ENCODE measurements around the gene CXCL14. TPM values are rescaled to one million over a fixed set of nuclear protein-coding genes. Genes with fewer than 3 reads are reported as not detected.

The CXCL14 gene
- total RNA-seq (104 TPM), polyA plus RNA-seq (ENCODE audit: insufficient read depth, low read depth, low replicate concordance) (414 TPM)
- long read RNA-seq, donor 1, transcript CXCL14-202 (4 exons, 1,760 nt) = major isoform, 19 of 19 reads
- long read RNA-seq, donor 1, partial matches to known transcripts = 0 of 19 reads
- long read RNA-seq, donor 1, other reads (novel, unspliced or antisense) = 0 of 19 reads
- long read RNA-seq, donor 2, transcript CXCL14-202 (4 exons, 1,760 nt) = major isoform, 36 of 36 reads
- long read RNA-seq, donor 2, partial matches to known transcripts = 0 of 36 reads
- long read RNA-seq, donor 2, other reads (novel, unspliced or antisense) = 0 of 36 reads
- long read RNA-seq, donor 3, transcript CXCL14-202 (4 exons, 1,760 nt) = major isoform, 48 of 48 reads
- long read RNA-seq, donor 3, partial matches to known transcripts = 0 of 48 reads
- long read RNA-seq, donor 3, other reads (novel, unspliced or antisense) = 0 of 48 reads
- long read RNA-seq, donor 4, transcript CXCL14-202 (4 exons, 1,760 nt) = major isoform, 25 of 25 reads
- long read RNA-seq, donor 4, partial matches to known transcripts = 0 of 25 reads
- long read RNA-seq, donor 4, other reads (novel, unspliced or antisense) = 0 of 25 reads
- long read RNA-seq, donor 5, partial matches to known transcripts = 0 of 4 reads
- long read RNA-seq, donor 5, other reads (novel, unspliced or antisense) = 0 of 4 reads
- long read RNA-seq, donor 6, transcript CXCL14-202 (4 exons, 1,760 nt) = major isoform, 31 of 31 reads
- long read RNA-seq, donor 6, partial matches to known transcripts = 0 of 31 reads
- long read RNA-seq, donor 6, other reads (novel, unspliced or antisense) = 0 of 31 reads
- long read RNA-seq, donor 7, transcript CXCL14-202 (4 exons, 1,760 nt) = major isoform, 198 of 227 reads
- long read RNA-seq, donor 7, partial matches to known transcripts = 10 of 227 reads
- long read RNA-seq, donor 7, other reads (novel, unspliced or antisense) = 19 of 227 reads
- long read RNA-seq, donor 8, transcript CXCL14-202 (4 exons, 1,760 nt) = major isoform, 12 of 12 reads
- long read RNA-seq, donor 8, partial matches to known transcripts = 0 of 12 reads
- long read RNA-seq, donor 8, other reads (novel, unspliced or antisense) = 0 of 12 reads
- long read RNA-seq, donor 9, transcript CXCL14-202 (4 exons, 1,760 nt) = major isoform, 15 of 15 reads
- long read RNA-seq, donor 9, partial matches to known transcripts = 0 of 15 reads
- long read RNA-seq, donor 9, other reads (novel, unspliced or antisense) = 0 of 15 reads
- long read RNA-seq, donor 10, transcript CXCL14-202 (4 exons, 1,760 nt) = major isoform, 41 of 41 reads
- long read RNA-seq, donor 10, partial matches to known transcripts = 0 of 41 reads
- long read RNA-seq, donor 10, other reads (novel, unspliced or antisense) = 0 of 41 reads

- DNase-seq (peak; percentile 57 to 92 (median 66)), FAIRE-seq (no peak)
- Histone ChIP-seq H3K4me3 (ENCODE audit: low read length in 3 of 3) (peak within 1 kb of the TSS in 2 of 3 donors; percentile 67 to 77), H3K4me1 (ENCODE audit: control insufficient read depth in 2 of 3, insufficient read depth in 2 of 3, low read depth in 1 of 3, low read length in 3 of 3) (peaks cover 0 to 17% (median 0%) of the 10 kb centered on the region in 3 donors), H3K9me3 (ENCODE audit: control insufficient read depth in 2 of 3, insufficient read depth in 1 of 3, low read length in 3 of 3) (no peaks in the 10 kb centered on the region), H3K27me3 (ENCODE audit: control insufficient read depth, insufficient read depth, low read length) (peaks cover 9% of the 10 kb centered on the region), H3K36me3 (ENCODE audit: control insufficient read depth in 2 of 3, insufficient read depth in 3 of 3, low read length in 3 of 3) (peaks cover 0 to 8% (median 0%) of the 10 kb centered on the region in 3 donors), H3K9ac (ENCODE audit: low read length in 3 of 3) (peak within 1 kb of the TSS in 1 of 3 donors; percentile 83), H3K27ac (ENCODE audit: low read depth in 2 of 2, low read length in 2 of 2) (peak within 1 kb of the TSS; percentile 74)
- TF ChIP-seq CTCF (IDR thresholded peaks at IDR 0.05; ENCODE audit: borderline replicate concordance, extremely low read depth, insufficient read depth) = no peak
- intact Hi-C loops (cut with DNase I) = no loop called here
Measured at GRCh38 chr5:135578685-135579341, at the start of gene CXCL14. Gene CXCL14, minus strand, starts transcription at chr5:135578991. Its CDS starts 213 bp downstream, at chr5:135578778.

- DNase-seq (no peak), FAIRE-seq (no peak)
- H3K36me3 ChIP-seq (ENCODE audit: control insufficient read depth in 2 of 3, insufficient read depth in 3 of 3, low read length in 3 of 3) = no peaks in the 10 kb centered on the region
- no peak overlapping the region for H3K4me3 ChIP-seq (ENCODE audit: low read length in 3 of 3)
- no peaks in the 10 kb centered on the region for H3K27me3 ChIP-seq (ENCODE audit: control insufficient read depth, insufficient read depth, low read length)
- H3K9me3 ChIP-seq (ENCODE audit: control insufficient read depth in 2 of 3, insufficient read depth in 1 of 3, low read length in 3 of 3) = no peaks in the 10 kb centered on the region
- intact Hi-C loops (cut with DNase I) = no loop called here
- no peak overlapping the region for H3K27ac ChIP-seq (ENCODE audit: low read depth in 2 of 2, low read length in 2 of 2)
- H3K4me1 ChIP-seq (ENCODE audit: control insufficient read depth in 2 of 3, insufficient read depth in 2 of 3, low read depth in 1 of 3, low read length in 3 of 3) = peaks cover 0 to 6% (median 2%) of the 10 kb centered on the region in 3 donors
- TF ChIP-seq CTCF (IDR thresholded peaks at IDR 0.05; ENCODE audit: borderline replicate concordance, extremely low read depth, insufficient read depth) = no peak
- H3K9ac ChIP-seq (ENCODE audit: low read length in 3 of 3) = no peak overlapping the region
Measured at GRCh38 chr5:135626636-135627035, 47.8 kb upstream of the CXCL14 start.

- DNase-seq = no peak
- Histone ChIP-seq H3K36me3 (ENCODE audit: control insufficient read depth in 2 of 3, insufficient read depth in 3 of 3, low read length in 3 of 3) (no peaks in the 10 kb centered on the region), H3K9me3 (ENCODE audit: control insufficient read depth in 2 of 3, insufficient read depth in 1 of 3, low read length in 3 of 3) (no peaks in the 10 kb centered on the region), H3K27ac (ENCODE audit: low read depth in 2 of 2, low read length in 2 of 2) (no peak overlapping the region), H3K9ac (ENCODE audit: low read length in 3 of 3) (no peak overlapping the region), H3K4me3 (ENCODE audit: low read length in 3 of 3) (no peak overlapping the region), H3K27me3 (ENCODE audit: control insufficient read depth, insufficient read depth, low read length) (no peaks in the 10 kb centered on the region), H3K4me1 (ENCODE audit: control insufficient read depth in 2 of 3, insufficient read depth in 2 of 3, low read depth in 1 of 3, low read length in 3 of 3) (peaks cover 0 to 6% (median 2%) of the 10 kb centered on the region in 3 donors)
- intact Hi-C loops (cut with DNase I) = no loop called here
- FAIRE-seq = no peak
- no peak for TF ChIP-seq CTCF (IDR thresholded peaks at IDR 0.05; ENCODE audit: borderline replicate concordance, extremely low read depth, insufficient read depth)
Measured at GRCh38 chr5:135625961-135626360, 47.2 kb upstream of the CXCL14 start.
